Panc1 (cell line): ENCODE results near the gene PHF13. TPM values are rescaled to one million over a fixed set of nuclear protein-coding genes. Genes with fewer than 3 reads are reported as not detected.

Experiments used
- ATAC-seq: fragments of 200-7000 bp; cut with Tn5 transposase; 2 replicates; pipeline ENCODE4 v1.9.1; 2020; ENCODE audit warnings: mild to moderate bottlenecking, moderate library complexity
- BruUV-seq: library from RNA; stranded (reverse); fragments of 400-500 nt; replicated peaks from 2 replicates; lab custom pipeline; 2021; lab: Mats Ljungman, UMichigan
- CTCF ChIA-PET: fragments of 300-600 bp; sonication (Branson Sonifier 250); formaldehyde crosslinking; loops from one replicate; lab custom pipeline; 2022; ENCODE audit warnings: antibody characterized with exemption; lab: Charles Lee
- POLR2A ChIA-PET: fragments of 300-600 bp; sonication (Branson Sonifier 250); formaldehyde crosslinking; loops from one replicate; lab custom pipeline; 2022; ENCODE audit warnings: antibody characterized with exemption; lab: Charles Lee
- DNase-seq: peaks from one replicate; pipeline ENCODE4 v3.0.0-alpha.2; 2010; ENCODE audit warnings: low read depth, low spot score
- H3K27ac ChIP-seq: 2 replicates; pipeline ENCODE4 v1.5.1; 2011; ENCODE audit warnings: mild to moderate bottlenecking, low read length, inconsistent platforms
- H3K27me3 ChIP-seq: fragments of 200-500 bp; sonication (Bioruptor generic); 2 replicates; pipeline ENCODE4 v1.6.0; 2014; ENCODE audit warnings: low read length, inconsistent platforms; ENCODE audit not compliant: control insufficient read depth, insufficient read depth
- H3K36me3 ChIP-seq: fragments of 200-500 bp; sonication (Bioruptor generic); 2 replicates; pipeline ENCODE4 v1.5.1; 2014; ENCODE audit warnings: inconsistent platforms, mild to moderate bottlenecking, low read length, moderate library complexity; ENCODE audit not compliant: control insufficient read depth, insufficient read depth
- H3K4me1 ChIP-seq: 2 replicates; pipeline ENCODE4 v1.5.1; 2011; ENCODE audit warnings: inconsistent platforms, mild to moderate bottlenecking, low read length, moderate library complexity; ENCODE audit not compliant: control insufficient read depth, insufficient read depth
- H3K4me3 ChIP-seq, 2 experiments: 2 replicates each; pipeline ENCODE4 v1.5.1; 2011 to 2012; ENCODE audit warnings: low read depth in 2 of 2, low read length in 2 of 2, mild to moderate bottlenecking in 2 of 2, inconsistent platforms in 1 of 2, moderate library complexity in 1 of 2
- H3K9me3 ChIP-seq: fragments of 200-500 bp; sonication (Bioruptor generic); 2 replicates; pipeline ENCODE4 v1.5.1; 2014; ENCODE audit warnings: low read depth, mild to moderate bottlenecking, inconsistent platforms, low read length, moderate library complexity; ENCODE audit not compliant: control insufficient read depth, insufficient read depth
- POLR2AphosphoS5 ChIP-seq: IDR thresholded peaks from 2 replicates; pipeline ENCODE4 v1.6.1; 2012; ENCODE audit warnings: mild to moderate bottlenecking, low read depth, low read length, moderate library complexity
- SIN3A ChIP-seq: IDR thresholded peaks from 2 replicates; pipeline ENCODE4 v1.6.1; 2012; ENCODE audit warnings: low read depth, mild to moderate bottlenecking, low read length, moderate library complexity, borderline replicate concordance; ENCODE audit not compliant: insufficient read depth
- TCF7L2 ChIP-seq: IDR thresholded peaks from 2 replicates; pipeline ENCODE4 v1.6.1; 2011; ENCODE audit warnings: mild to moderate bottlenecking, low read depth, low read length, inconsistent platforms
- in situ Hi-C: cut with HindIII; loops from 2 replicates; pipeline ENCODE4 v1.10.0; 2016; ENCODE audit warnings: low sequenced_read_pairs, low pct_unique_long_range_greater_than_20kb
- intact Hi-C: fragments of 100-400 bp; cut with micrococcal nuclease; formaldehyde crosslinking; loops from one replicate; pipeline ENCODE4 v1.10.0; 2022; ENCODE audit not compliant: unreplicated experiment
- total RNA-seq: library from RNA; stranded (reverse); gene quantifications from one replicate; pipeline ENCODE4 v1.2.1, GENCODE V29; 2021; ENCODE audit not compliant: unreplicated experiment
- TF ChIP-seq, protein P1 (sequence below), 2 experiments: IDR thresholded peaks; 2 replicates each; pipeline ENCODE4 v1.6.1; 2011 to 2012; ENCODE audit warnings: low read depth in 2 of 2, control low read depth in 1 of 2, low read length in 1 of 2, mild to moderate bottlenecking in 1 of 2, moderate library complexity in 1 of 2; ENCODE audit not compliant: insufficient read depth in 1 of 2
- TF ChIP-seq, protein P2 (sequence below): fragments of 450-650 bp; IDR thresholded peaks from 2 replicates; pipeline ENCODE4 v1.5.1; 2017; ENCODE audit warnings: mild to moderate bottlenecking

The PHF13 gene
- total RNA-seq, 1 experiment from 2014 or later: 41.8 TPM

DNA sequence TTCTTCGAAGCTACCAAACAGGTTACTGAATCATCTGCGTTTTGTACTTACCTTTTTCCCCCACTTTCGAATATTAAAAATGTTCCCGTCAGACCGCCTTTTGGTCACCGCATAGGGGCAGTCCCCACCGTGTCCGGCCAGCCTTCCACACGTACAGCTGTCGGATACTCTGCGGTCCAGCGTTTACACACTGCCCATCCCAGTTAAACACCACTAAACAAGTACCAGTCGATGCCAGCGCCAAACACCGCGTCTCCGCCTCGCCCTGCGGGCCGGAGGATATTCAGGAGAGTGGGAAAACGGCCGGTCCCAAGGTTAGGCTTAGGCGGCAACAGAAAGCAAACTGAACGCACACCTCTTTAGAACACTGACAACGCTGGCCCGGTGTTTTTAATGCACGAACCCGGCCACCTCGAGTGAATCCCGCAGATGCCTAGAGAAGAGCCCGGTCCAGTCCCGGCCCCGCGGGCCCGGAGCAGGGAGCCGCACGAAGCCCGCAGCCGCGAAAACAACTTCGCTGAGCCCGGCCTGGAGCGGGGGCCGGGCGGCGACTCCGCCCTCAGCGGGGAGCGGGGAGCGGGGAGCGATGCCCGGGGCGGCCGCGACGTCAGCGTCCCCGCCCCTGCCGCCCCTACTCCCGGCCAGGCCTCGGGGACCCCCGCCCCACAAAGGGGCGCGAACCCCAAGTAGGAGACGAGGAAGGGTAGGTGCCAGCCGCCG lies 730 bp upstream of the PHF13 start:
- POLR2A ChIA-PET: interaction anchor here (0.6 kb wide), 1 partner anchor 199 kb away, joined by 3 read pairs; no protein-coding TSS in a partner anchor
- peak overlapping the region; percentile 95 for H3K27ac ChIP-seq
- CTCF ChIA-PET: interaction anchor here (1.0 kb wide), 1 partner anchor 9 kb away, joined by 3 read pairs; no protein-coding TSS in a partner anchor
- DNase-seq (no peak), ATAC-seq (peak; percentile 72)
- H3K9me3 ChIP-seq: no peaks in the 10 kb centered on the region
- peaks cover 22% of the 10 kb centered on the region for H3K4me1 ChIP-seq
- H3K27me3 ChIP-seq: no peaks in the 10 kb centered on the region
- intact Hi-C loops (no loop called here), in situ Hi-C loops (no loop called here)
- H3K36me3 ChIP-seq: no peaks in the 10 kb centered on the region; the same call in 1 of the 2 replicates
- peak overlapping the region; percentile 89 to 90 for H3K4me3 ChIP-seq
- TF ChIP-seq SIN3A: peak; percentile 73
- TF ChIP-seq POLR2AphosphoS5: peak; percentile 40; the same call in 1 of the 2 replicates
- TF ChIP-seq, protein P1, sequence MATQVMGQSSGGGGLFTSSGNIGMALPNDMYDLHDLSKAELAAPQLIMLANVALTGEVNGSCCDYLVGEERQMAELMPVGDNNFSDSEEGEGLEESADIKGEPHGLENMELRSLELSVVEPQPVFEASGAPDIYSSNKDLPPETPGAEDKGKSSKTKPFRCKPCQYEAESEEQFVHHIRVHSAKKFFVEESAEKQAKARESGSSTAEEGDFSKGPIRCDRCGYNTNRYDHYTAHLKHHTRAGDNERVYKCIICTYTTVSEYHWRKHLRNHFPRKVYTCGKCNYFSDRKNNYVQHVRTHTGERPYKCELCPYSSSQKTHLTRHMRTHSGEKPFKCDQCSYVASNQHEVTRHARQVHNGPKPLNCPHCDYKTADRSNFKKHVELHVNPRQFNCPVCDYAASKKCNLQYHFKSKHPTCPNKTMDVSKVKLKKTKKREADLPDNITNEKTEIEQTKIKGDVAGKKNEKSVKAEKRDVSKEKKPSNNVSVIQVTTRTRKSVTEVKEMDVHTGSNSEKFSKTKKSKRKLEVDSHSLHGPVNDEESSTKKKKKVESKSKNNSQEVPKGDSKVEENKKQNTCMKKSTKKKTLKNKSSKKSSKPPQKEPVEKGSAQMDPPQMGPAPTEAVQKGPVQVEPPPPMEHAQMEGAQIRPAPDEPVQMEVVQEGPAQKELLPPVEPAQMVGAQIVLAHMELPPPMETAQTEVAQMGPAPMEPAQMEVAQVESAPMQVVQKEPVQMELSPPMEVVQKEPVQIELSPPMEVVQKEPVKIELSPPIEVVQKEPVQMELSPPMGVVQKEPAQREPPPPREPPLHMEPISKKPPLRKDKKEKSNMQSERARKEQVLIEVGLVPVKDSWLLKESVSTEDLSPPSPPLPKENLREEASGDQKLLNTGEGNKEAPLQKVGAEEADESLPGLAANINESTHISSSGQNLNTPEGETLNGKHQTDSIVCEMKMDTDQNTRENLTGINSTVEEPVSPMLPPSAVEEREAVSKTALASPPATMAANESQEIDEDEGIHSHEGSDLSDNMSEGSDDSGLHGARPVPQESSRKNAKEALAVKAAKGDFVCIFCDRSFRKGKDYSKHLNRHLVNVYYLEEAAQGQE (IDR thresholded peaks at IDR 0.05; ENCODE audit: insufficient read depth in 1 of 2, low read depth in 2 of 2, low read length in 1 of 2): no peak
- no peak for TF ChIP-seq TCF7L2
- TF ChIP-seq, protein P2, sequence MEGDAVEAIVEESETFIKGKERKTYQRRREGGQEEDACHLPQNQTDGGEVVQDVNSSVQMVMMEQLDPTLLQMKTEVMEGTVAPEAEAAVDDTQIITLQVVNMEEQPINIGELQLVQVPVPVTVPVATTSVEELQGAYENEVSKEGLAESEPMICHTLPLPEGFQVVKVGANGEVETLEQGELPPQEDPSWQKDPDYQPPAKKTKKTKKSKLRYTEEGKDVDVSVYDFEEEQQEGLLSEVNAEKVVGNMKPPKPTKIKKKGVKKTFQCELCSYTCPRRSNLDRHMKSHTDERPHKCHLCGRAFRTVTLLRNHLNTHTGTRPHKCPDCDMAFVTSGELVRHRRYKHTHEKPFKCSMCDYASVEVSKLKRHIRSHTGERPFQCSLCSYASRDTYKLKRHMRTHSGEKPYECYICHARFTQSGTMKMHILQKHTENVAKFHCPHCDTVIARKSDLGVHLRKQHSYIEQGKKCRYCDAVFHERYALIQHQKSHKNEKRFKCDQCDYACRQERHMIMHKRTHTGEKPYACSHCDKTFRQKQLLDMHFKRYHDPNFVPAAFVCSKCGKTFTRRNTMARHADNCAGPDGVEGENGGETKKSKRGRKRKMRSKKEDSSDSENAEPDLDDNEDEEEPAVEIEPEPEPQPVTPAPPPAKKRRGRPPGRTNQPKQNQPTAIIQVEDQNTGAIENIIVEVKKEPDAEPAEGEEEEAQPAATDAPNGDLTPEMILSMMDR: no peak
- no TSS peak for BruUV-seq

DNA sequence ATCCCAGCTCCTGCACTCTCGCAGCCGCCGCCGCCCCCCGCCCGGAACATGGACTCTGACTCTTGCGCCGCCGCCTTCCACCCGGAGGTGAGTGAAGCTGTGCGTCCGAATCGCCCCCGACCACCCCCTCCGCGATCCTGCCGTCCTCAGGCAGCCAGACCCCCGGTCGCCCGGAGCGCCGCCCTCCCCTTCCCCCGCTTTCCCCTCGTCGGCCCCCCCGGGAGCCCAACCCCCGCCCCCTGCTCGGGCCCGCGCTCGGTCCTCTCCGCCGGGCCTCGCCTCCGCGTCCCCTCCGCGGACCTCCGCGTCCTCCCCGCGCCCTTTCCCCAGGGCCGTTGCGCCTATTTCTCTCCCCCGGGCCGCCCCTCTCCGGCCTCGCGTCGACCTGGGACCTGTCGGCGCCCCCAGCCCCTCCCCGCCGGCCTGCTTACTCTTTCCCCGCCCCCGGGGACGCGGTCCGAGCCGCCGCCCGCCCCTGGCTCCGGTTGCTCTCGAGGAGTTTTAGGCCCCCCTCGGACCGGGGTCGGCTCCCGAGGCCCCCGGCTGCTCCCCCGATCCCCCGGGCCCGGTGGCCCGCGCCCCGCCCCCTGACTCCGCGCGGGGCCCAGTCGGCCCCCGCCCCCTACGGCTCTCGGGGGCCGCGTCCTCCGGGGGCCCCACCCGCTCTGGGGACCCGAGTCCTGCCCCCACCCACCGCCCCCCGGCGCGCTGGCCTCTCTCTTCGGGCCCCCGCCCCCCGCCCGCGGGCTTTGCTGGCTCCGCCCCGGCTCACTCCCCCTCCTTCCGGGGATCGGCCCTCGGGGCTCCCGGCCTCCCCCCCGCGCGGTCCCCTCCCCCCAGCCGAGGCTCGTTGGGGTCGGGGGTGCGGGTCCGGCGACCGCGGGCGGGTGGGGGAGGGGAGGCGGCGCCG lies 743 bp downstream of the PHF13 start:
- DNase-seq: no peak
- ChIA-PET POLR2A (no interaction called here), CTCF (interaction anchor here (0.7 kb wide), 1 partner anchor 13 kb away, joined by 3 read pairs; no protein-coding TSS in a partner anchor)
- Histone ChIP-seq H3K27ac (peak overlapping the region; percentile 50; the same call in 1 of the 2 replicates), H3K27me3 (no peaks in the 10 kb centered on the region), H3K9me3 (no peaks in the 10 kb centered on the region), H3K36me3 (peaks cover 4% of the 10 kb centered on the region; the same call in 1 of the 2 replicates), H3K4me1 (peaks cover 22% of the 10 kb centered on the region), H3K4me3 (peak overlapping the region; percentile 57 to 67)
- intact Hi-C loops: no loop called here
- no TSS peak for BruUV-seq
- TF ChIP-seq TCF7L2 (no peak), POLR2AphosphoS5 (no peak), SIN3A (no peak)
- TF ChIP-seq, protein P1 (IDR thresholded peaks at IDR 0.05; ENCODE audit: insufficient read depth in 1 of 2, low read depth in 2 of 2, low read length in 1 of 2): no peak
- TF ChIP-seq, protein P2: no peak
- peak; percentile 19; the same call in 1 of the 2 replicates for ATAC-seq
- in situ Hi-C loops: no loop called here
